GM18511 (cell line): ENCODE data around the gene ING4.
A peak's percentile ranks its signal among the peaks of the same experiment; 100 is the strongest.

Experiments used
- ATAC-seq: cut with Tn5 transposase; IDR thresholded peaks from one replicate; pipeline ENCODE4 v1.9.1; 2021; ENCODE audit warnings: mild to moderate bottlenecking, moderate library complexity; ENCODE audit not compliant: unreplicated experiment

Gene ING4

GRCh38 chr12:6638305-6638704 is 24.6 kb downstream of the ING4 start:
- no peak for ATAC-seq

- peak; percentile 66 for ATAC-seq
Measured at GRCh38 chr12:6635856-6636531, 26.9 kb downstream of the ING4 start, which contains the start of gene LPAR5. Gene LPAR5, minus strand, starts transcription at chr12:6635959. Its CDS starts 14,711 bp downstream, at chr12:6621248.

- peak; percentile 62 for ATAC-seq
Measured at GRCh38 chr12:6635375-6635855, 27.5 kb downstream of the ING4 start.

- peak; percentile 58 for ATAC-seq
Measured at GRCh38 chr12:6632026-6632983, 30.6 kb downstream of the ING4 start.

GRCh38 chr12:6631549-6631961 is 31.4 kb downstream of the ING4 start:
- no peak for ATAC-seq

- ATAC-seq, result no peak
Measured at GRCh38 chr12:6630736-6631135, 32.2 kb downstream of the ING4 start.

GRCh38 chr12:6627616-6628015 is 35.3 kb downstream of the ING4 start:
- ATAC-seq, result no peak

GRCh38 chr12:6626654-6627283 is 36.1 kb downstream of the ING4 start:
- no peak for ATAC-seq

- no peak for ATAC-seq
Measured at GRCh38 chr12:6620885-6621274, 42.0 kb downstream of the ING4 start.

GRCh38 chr12:6620137-6620884 is 42.6 kb downstream of the ING4 start:
- ATAC-seq, result no peak

- no peak for ATAC-seq
Measured at GRCh38 chr12:6618483-6619225, 44.3 kb downstream of the ING4 start.

GRCh38 chr12:6615802-6616201 is 47.1 kb downstream of the ING4 start:
- ATAC-seq, result no peak

GRCh38 chr12:6614513-6615172 is 48.3 kb downstream of the ING4 start:
- no peak for ATAC-seq

GRCh38 chr12:6613776-6614512 is 49.0 kb downstream of the ING4 start:
- ATAC-seq, result no peak

- no peak for ATAC-seq
Measured at GRCh38 chr12:6613015-6613775, 49.7 kb downstream of the ING4 start.

GRCh38 chr12:6612652-6613014 is 50.3 kb downstream of the ING4 start:
- ATAC-seq, result no peak

- ATAC-seq, result no peak
Measured at GRCh38 chr12:6612247-6612646, 50.7 kb downstream of the ING4 start.
